Activated CD8-positive, alpha-beta memory T cell treated with anti-CD3 and anti-CD28 coated beads for 36 hours (primary cell): Measurements from ENCODE around the gene COPS7A. TPM values are rescaled to one million over a fixed set of nuclear protein-coding genes. Genes with fewer than 3 reads are reported as not detected.

ENCODE experiments used
- CTCF ChIA-PET: fragments of 350-600 bp; sonication (Branson Sonifier 250); formaldehyde crosslinking; loops from one replicate; lab custom pipeline; 2021; ENCODE audit warnings: antibody characterized with exemption; lab: Charles Lee
- POLR2A ChIA-PET: fragments of 350-600 bp; sonication (Branson Sonifier 250); formaldehyde crosslinking; loops from one replicate; lab custom pipeline; 2021; ENCODE audit warnings: antibody characterized with exemption; lab: Charles Lee
- total RNA-seq, 2 experiments: library from RNA; stranded (reverse); gene quantifications; one replicate each; pipeline ENCODE4 v1.2.3, GENCODE V29; 2021

The COPS7A gene, protein sequence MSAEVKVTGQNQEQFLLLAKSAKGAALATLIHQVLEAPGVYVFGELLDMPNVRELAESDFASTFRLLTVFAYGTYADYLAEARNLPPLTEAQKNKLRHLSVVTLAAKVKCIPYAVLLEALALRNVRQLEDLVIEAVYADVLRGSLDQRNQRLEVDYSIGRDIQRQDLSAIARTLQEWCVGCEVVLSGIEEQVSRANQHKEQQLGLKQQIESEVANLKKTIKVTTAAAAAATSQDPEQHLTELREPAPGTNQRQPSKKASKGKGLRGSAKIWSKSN
- 10 to 100 TPM; 43.5 to 46.1 TPM for total RNA-seq

DNA sequence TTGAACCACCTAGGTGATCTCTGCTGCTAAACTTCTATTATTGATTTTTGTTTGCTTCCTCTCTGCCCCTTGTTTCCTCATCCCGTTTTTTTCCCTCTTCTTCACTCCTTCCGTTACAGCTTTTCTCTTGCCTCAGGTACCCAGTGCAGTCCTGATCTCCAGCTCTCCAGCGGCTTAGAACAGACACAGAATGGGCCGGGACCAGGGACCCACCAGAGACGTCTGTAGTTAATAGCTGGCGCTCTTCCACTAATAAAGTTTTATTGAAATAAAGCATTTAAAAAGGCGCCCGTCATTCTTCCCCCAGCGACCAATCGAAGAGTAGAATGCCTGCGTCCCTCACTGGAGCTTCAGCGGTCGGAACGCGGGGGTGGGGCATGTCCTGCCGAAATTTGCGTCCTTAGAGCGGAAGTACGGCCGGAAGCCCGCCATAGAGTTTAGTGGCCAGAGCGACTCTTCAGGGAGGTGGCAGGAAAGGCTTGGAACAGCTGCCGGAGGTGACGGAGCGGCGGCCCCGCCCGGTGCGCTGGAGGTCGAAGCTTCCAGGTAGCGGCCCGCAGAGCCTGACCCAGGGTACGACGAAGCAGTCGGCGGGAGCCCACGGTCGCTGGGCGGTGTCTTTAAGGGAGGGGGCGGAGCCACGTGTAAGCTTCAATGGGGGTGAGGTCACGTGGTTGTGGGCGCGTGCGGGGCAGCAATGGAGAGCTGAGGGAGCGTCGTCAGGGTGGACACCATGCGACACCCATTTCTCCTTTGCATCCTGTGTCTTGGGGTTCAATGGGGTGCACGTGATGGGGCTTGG is at the start of gene COPS7A:
TSS of gene COPS7A (plus strand) at position 440 of the 802 bp plus-strand sequence. CDS start 611 bp downstream, outside the sequence.
- ChIA-PET CTCF (interaction anchor here (0.8 to 2.4 kb wide), 14 partner anchors 29 to 148 kb away, joined by 3 to 19 read pairs (median 4); partner anchors contain the start of genes MLF2, SPSB2 and ZNF384), POLR2A (interaction anchor here (0.6 to 2.1 kb wide), 14 partner anchors 15 to 253 kb away, joined by 3 to 52 read pairs (median 3); partner anchors contain the start of genes CDCA3, MLF2, SPSB2 and USP5)

DNA sequence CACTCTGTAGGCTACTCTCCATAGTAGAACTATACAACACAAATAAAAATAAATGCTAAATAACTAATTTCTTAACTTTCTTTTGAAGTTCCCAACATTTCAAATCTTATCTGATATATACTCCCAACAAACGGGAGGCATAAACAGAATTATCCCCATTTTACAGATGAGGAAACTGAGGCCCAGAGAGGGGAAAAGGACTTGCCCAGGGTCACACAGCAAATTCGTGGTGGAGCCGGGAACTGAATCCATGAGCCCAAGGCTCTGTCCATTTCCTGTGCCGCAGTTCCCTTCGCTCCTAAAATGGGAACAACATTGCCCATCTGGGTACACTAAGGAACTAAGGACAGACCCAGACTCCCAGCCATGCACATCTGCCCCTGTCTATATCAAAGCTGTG is 46.9 kb upstream of the COPS7A start:
- ChIA-PET CTCF (no interaction called here), POLR2A (no interaction called here)

DNA sequence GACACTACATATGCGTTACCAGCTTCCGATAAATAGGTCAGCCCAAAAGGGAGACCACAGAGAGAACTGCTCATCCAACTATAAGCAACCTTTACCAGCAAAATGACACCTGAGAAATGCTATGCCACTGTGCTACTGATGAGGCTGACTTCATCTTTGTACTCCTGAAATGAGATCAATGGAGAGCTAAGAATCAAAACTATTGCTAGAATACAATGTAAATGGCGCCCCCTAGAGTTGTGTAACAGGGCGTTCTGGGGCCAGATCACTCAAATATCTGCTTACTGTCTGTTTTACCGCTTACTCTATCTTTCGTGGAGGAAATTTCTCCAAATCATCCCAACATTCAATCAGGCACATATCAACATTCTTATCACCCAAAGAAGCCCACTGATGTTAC is 39.2 kb upstream of the COPS7A start:
- POLR2A ChIA-PET: interaction anchor here (0.8 kb wide), 1 partner anchor 68 kb away, joined by 4 read pairs; no protein-coding TSS in a partner anchor
- CTCF ChIA-PET: interaction anchor here (0.6 to 2.5 kb wide), 20 partner anchors 11 to 112 kb away, joined by 3 to 9 read pairs (median 3); partner anchors contain the start of genes COPS7A, MLF2 and PTMS

DNA sequence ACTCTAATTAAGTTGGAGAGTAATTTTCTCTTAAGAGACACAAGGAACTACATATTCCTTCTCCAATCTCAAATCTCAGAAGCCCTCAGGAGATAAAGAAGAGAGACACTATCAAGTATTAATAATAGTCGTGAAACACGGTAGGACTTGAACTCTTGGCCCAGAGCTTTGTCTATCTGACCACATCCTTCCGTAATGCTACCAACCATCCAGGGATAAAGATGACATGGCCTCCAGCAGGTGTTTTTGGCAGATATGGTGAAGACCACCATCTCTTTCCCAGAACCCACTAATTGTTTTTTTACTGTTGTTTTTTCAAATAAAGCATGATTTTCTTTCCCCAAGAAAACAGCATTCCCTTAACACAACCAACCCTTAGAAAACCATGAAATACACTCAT is 38.0 kb upstream of the COPS7A start:
- ChIA-PET POLR2A (no interaction called here), CTCF (interaction anchor here (0.7 to 2.5 kb wide), 9 partner anchors 12 to 153 kb away, joined by 3 to 6 read pairs (median 4); partner anchors contain the start of genes COPS7A, MLF2 and PTMS)

DNA sequence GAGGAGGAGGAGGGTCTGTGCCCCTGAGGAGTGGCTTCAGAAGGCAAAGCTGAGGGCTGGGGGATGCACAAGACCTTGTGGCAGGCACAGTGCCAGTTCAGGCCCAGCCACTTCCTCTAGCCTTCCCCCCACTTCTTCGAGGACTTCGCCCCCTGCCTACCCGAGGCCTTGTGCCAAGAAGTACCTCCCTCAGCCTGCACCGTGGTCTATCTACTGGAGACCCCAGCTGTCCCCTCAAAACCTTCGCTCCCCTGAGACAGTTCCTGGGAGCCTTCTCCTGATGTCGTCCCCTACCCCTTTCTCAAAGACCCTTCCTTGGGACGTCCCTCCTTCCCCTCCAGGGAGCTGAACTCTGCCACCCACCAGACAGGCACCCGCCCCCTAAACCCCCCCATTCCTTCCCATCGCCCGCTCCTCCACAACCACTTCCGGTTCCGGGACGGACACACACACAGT is 35.3 kb upstream of the COPS7A start:
- ChIA-PET POLR2A (interaction anchor here (0.6 to 2.3 kb wide), 14 partner anchors 24 to 286 kb away, joined by 3 to 52 read pairs (median 4); partner anchors contain the start of genes CDCA3, COPS7A, GAPDH and MLF2), CTCF (interaction anchor here (0.6 to 2.2 kb wide), 12 partner anchors 33 to 184 kb away, joined by 3 to 12 read pairs (median 4); partner anchors contain the start of genes COPS7A and PTMS)

DNA sequence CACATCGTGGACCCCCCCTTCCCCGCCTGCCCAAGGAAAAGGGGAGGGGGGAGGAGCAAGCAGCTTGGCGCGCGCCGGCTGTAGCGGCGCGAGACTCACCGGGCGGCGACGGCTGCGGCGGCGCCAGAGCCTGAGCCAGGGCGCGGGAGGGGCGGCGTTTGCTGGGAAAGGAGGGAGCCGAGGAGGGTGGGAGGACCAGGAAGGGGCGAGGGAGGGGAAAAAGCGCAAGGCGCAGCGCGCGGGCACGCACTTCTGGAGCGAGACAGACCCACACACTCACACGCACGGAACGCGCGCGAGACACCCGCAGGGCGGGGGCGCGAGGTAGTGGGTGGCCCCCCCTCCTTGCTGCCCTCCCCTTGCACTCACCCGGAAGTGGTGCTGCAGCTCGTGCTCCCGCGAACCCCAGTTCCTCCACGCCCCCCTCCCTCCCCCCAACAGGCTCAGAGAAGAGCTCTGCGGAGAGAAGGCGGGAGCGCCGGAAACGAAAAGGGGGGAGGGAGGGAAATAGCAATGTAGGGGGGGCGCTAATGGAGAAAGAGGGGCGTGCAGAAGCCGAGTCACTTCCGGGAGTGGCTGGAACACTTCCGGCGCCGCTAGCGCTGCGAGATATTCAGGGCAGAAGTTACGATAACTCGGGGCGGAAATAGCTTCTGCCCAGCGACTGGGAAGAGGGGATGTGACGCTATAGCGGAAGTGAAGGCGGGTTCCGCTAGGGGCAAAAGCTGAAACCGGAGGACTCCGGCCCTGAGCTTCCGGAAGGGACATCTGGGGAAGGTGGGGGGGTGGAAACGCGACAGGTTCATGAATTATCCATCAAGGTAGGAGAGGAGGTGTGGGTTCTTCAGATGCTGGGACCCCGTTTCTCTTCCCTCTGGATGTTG is 34.6 kb upstream of the COPS7A start, which contains the start of gene ZNF384:
TSS of gene ZNF384 (minus strand) at position 377 of the 884 bp plus-strand sequence. CDS start 9,855 bp downstream, outside the sequence.
- ChIA-PET POLR2A (interaction anchor here (0.6 to 2.3 kb wide), 27 partner anchors 10 to 287 kb away, joined by 3 to 52 read pairs (median 4); partner anchors contain the start of genes CDCA3, CHD4, COPS7A and GAPDH), CTCF (interaction anchor here (0.6 to 2.2 kb wide), 16 partner anchors 11 to 183 kb away, joined by 3 to 12 read pairs (median 3); partner anchors contain the start of genes COPS7A and PTMS)

DNA sequence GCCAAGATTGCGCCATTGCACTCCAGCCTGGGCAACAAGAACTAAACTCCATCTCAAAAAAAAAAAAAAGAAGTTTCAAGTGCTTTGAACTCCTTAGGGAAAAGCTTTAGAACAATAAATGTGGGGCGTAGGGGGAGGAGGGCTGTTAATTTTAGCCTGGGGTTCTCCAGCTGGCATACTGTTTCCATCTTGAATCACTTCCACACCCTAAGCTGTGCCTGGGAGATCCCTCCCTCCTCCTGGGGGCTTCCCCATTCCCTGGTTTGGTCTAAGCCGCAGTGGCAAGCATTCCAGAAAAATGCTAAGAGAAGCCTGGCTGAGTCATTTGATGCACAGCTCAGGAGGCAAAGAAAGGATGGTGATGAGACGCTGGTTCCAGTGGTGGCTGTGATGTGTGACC is 32.4 kb upstream of the COPS7A start:
- POLR2A ChIA-PET: no interaction called here
- CTCF ChIA-PET: interaction anchor here (0.5 to 1.0 kb wide), 3 partner anchors 9 to 451 kb away, joined by 3 read pairs; no protein-coding TSS in a partner anchor

DNA sequence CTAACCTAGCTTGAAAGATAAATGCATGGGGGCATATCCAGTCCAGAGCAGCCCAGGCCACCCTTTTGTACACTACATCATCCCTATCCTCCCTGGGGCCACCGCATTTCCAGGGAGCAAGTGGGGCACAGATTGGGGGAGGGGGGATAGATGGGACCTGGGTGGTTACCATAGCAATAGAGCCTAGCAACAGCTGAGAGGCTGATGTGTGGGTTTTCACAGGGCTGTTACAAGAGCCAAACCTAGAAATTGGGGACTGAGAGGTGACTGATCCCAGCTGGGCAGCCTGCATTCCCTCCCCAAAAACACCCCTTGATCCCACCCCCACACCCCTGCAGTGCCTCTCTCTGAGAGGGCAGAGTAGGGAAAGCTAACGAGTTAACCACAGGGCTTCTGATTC is 31.0 kb upstream of the COPS7A start:
- CTCF ChIA-PET: interaction anchor here (0.6 to 1.5 kb wide), 3 partner anchors 31 to 135 kb away, joined by 3 to 5 read pairs (median 3); partner anchors contain the start of gene COPS7A
- POLR2A ChIA-PET: no interaction called here

DNA sequence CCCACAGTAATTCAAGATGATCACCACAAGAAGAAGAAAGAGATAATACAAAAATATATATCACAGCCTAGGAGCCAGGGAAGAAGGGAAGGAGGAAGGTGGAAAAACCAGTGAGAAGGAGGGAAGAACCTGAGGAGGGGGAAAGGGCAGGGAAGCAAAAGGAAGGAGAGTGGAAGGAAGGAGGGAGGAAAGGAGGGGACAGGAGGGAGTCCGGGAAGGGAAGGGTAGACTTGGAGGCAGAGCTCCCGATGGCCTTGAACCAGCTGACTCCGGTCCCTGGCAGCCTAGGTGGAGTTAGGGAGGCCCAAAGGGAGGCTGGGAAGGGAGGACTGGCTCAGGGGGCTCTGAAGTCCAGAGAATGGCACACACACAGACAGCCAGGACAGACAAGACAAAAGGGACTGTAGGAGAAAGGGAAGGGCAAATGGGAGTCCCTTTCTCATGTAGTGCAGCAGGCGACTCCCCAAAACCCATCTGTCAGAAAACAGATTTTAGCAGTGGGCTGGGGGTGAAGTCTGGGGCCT is 30.0 kb upstream of the COPS7A start:
- ChIA-PET CTCF (interaction anchor here (0.9 kb wide), 1 partner anchor 136 kb away, joined by 3 read pairs; no protein-coding TSS in a partner anchor), POLR2A (no interaction called here)

DNA sequence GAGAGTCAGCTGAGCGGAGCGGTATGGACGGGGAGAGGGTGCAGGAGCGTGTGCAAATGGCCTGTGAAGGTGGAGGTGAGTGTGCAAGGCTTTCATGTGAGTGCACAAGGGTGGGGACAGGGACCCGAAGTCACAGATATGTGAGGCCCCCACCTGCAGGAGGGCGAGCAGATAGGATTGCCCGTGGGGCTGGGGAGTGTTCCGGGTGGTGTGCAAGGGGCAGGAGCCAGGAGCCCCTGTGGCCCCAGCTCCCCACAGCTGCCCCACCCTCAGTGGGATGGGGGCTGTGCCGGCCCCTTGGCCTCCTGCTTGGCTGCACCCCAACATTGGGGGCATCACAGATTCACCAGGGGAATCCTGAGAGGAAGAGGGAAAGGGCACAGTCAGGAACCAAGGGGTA is 29.1 kb upstream of the COPS7A start:
- ChIA-PET POLR2A (no interaction called here), CTCF (no interaction called here)

DNA sequence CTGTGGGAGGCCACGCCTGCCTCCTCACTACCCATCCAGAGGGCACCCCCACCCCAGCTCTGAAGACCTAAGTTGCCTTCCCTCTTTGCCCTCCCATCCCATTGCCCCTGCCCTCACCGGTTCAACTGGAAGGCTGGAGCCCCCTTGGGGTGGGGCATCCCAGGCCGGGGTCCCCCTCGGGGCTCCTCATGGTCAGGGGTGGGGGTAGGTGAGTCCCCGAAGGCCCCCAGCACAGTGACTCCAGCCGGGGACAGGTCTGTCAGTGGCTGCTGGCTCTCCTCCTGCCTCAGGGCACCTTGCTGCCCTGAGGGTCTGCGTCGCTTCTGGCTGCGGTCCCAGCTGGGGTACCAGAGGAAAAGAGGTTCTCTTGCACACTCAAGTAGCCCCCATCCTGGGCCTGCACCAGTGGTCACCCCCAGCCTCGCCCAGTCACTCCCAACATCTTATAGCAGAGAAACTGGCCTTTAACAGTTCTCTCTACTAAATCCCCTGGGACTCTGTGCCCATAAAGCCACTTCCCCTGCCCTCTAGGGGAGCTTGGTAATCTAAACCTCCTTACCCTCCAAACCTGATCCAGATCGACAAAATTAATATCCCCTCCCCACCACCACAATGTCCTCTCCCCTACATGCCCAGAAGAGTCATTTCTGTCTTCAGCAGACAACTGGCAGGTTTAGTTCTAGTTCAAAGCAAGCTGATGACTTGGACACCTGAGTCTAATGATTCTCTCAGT is 28.4 kb upstream of the COPS7A start:
- ChIA-PET POLR2A (no interaction called here), CTCF (interaction anchor here (0.7 kb wide), 1 partner anchor 26 kb away, joined by 4 read pairs; no protein-coding TSS in a partner anchor)

DNA sequence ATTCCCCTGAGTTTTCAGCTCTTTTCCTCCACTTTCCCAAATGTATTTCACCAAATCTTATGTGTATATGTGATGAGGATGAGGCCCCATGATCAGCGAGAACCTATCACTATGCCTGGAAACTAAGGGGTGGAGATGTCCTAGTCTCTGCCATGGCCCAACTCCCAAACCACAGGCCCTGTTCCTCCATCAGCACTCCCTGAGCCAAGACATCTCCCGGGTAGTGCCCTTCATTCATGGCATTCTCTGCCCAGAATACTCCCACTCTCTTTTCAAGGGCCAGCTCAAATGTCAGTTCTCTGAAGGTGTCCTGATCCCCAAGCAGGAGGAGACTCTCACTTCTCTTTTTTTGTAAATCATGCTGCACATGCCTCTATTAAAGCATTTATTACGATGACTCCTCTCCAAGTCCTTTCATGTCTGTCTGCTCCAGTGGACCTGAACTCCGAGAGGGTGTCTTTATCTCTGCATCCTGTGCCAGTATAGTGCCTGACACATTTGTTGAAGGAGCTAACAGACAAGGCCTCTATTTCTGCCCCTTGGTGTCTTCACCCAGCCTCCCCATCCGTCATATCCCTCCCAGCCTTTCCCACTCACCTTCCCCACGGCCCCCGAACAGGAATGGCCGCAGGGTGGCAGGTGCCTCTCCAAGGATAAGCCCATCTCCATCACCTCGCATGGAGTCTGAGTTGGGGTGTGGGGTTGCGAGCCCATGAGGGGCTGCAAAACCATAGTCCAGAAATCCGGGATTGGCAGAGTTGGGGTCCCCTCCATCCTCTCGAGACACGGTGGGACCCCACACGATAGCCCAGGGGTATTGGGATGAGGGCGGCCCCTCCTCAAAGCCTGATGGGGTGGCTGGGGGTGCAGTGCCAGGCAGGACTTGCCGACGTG is 26.9 kb upstream of the COPS7A start:
- ChIA-PET CTCF (no interaction called here), POLR2A (interaction anchor here (0.6 kb wide), 1 partner anchor 9 kb away, joined by 10 read pairs; no protein-coding TSS in a partner anchor)

DNA sequence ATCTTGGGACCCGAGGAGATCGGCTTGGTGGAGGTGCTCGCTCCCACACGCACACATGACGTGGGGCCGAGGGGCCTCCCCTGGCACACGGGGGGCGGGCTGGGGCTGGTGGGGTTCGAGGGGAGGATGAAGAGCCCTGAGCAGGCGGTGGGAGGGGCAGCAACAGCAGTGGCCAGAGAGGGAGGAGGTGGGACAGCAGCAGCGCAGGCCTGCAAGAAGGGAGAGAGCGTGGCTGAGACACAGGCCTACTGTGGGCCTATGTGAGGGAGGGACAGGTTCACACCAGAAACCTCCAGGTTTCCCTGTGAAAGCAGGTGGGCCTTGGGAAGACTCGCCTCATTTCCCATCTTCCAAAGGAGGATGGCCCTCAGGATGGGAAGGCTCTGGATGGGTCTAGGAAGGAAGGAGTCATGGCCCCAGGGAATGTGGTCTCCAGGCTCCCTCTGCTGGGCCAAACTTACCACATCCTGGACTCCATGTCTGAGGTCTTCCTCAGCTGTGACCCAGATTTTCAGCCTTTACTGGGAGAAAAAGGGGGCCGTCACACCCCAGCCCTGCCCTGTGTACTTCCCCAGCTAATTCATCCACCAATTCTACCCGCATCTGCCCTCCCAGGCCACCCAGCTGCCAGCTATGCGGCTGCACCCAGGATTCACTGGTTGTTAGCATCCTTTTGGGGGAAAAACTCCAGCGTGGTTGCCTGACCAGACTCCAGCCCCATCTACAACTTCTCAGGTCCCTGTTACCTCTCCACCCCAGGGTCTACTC is 26.1 kb upstream of the COPS7A start:
- ChIA-PET CTCF (no interaction called here), POLR2A (interaction anchor here (0.6 kb wide), 1 partner anchor 8 kb away, joined by 10 read pairs; no protein-coding TSS in a partner anchor)

DNA sequence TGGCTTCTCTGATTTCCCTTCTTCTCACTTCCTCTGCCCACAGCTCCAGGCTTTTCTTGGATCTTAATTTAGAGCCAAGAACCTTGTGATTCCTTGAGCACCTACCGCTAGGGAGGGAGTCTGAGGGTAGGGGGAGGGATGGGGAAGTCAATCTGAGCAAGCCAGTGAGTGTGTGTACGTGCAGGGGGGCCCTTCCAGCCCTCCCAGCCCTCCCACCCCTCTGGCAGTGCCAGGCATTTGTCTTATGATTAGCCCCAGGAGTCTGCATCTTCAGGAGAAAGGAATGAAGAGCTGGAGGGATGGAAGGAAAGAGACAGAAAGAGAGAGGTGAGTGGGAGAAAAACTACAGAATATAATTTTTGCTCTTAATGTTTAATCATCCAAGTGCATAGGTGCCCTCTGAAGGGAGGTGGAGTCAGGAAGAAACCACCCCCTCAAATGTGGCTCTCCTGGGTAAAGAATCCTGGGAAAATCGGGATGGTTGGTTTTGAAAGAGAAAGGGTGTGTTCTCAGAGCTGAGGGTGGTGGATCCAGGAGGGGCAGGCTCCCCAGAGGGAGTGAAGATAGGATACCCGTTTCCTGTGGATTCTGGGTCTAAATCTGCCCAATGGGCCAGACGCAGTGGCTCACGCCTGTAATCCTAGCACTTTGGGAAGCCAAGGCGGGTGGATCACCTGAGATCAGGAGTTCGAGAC is 25.3 kb upstream of the COPS7A start:
- POLR2A ChIA-PET: interaction anchor here (0.9 kb wide), 1 partner anchor 9 kb away, joined by 4 read pairs; the partner anchor contains the start of gene ZNF384
- CTCF ChIA-PET: no interaction called here
